IgD-negative memory B cell (primary cell): ENCODE measurements around the gene CCDC27. TPM values are rescaled to one million over a fixed set of nuclear protein-coding genes. Genes with fewer than 3 reads are reported as not detected.
A peak's percentile ranks its signal among the peaks of the same experiment; 100 is the strongest.

Source experiments
- H3K27ac Mint-ChIP-seq, 3 donors: one replicate each; pipeline ENCODE4 v1.8.0; 2020 to 2022; ENCODE audit warnings: mild to moderate bottlenecking in 3 of 3, mixed read lengths in 3 of 3, moderate library complexity in 1 of 3
- H3K27me3 Mint-ChIP-seq: one replicate; pipeline ENCODE4 v1.8.0; 2021; ENCODE audit warnings: mixed read lengths
- H3K36me3 Mint-ChIP-seq: one replicate; pipeline ENCODE4 v1.8.0; 2020; ENCODE audit warnings: mild to moderate bottlenecking, mixed read lengths
- H3K4me1 Mint-ChIP-seq, 3 donors: one replicate each; pipeline ENCODE4 v1.8.0; 2020 to 2022; ENCODE audit warnings: mixed read lengths in 3 of 3, mild to moderate bottlenecking in 1 of 3
- H3K4me3 Mint-ChIP-seq, 4 donors: one replicate each; pipeline ENCODE4 v1.8.0; 2020 to 2022; ENCODE audit warnings: mild to moderate bottlenecking in 4 of 4, mixed read lengths in 4 of 4, moderate library complexity in 3 of 4
- H3K9me3 Mint-ChIP-seq, 3 donors: one replicate each; pipeline ENCODE4 v1.8.0; 2020 to 2021; ENCODE audit warnings: mixed read lengths in 3 of 3, mild to moderate bottlenecking in 1 of 3
- polyA plus RNA-seq: library from polyadenylated mRNA; unstranded; fragments of 300-500 nt; fragmentation: Illumina TruSeq; gene quantifications from one replicate; pipeline ENCODE4 v1.2.3, GENCODE V29; 2021

CCDC27 gene
- polyA plus RNA-seq, 1 donor from 2014 or later = not detected

- Mint-ChIP-seq H3K36me3 (peaks cover 1% of the 10 kb centered on the region), H3K4me3 (peak overlapping the region; percentile 71 to 90 (median 80)), H3K4me1 (peaks cover 5% of the 10 kb centered on the region in 3 donors), H3K27ac (no peak overlapping the region), H3K27me3 (peaks cover 6% of the 10 kb centered on the region), H3K9me3 (no peaks in the 10 kb centered on the region)
These were observed 19.1 kb downstream of the CCDC27 start for GRCh38 chr1:3771108-3772026.

DNA sequence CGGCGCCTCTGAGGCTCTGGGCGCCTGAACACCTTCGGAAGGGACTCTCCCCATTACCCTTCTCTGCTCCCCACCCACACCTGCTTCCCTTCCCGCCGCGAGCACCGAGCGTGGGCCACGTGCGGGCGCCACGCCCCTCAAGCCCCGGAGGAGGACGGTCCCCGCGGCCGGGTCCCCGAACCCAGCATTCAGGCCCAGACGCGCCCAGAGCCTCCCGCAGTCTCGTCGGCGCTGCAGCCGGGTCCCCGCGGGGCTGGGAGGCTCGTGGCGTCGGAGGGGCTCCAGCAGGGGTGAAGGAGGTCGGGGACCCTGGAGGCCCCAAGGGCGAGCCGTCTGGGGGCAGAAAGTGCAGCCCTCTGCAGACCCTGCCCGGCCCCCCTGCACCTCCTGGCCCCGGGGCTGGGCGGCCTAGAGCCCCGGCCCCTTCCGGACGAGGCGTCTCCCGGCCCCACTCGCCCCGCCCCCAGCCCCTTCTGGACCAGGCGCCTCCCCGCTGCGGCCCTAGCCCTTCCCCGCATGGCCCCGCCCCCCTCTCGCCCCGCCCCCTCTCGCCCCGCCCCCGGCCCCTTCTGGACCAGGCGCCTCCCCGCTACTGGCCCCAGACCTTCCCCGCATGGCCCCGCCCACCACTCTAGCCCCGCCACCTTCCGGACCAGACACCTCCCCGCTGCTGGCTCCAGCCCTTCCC is 19.9 kb downstream of the CCDC27 start:
- Mint-ChIP-seq H3K9me3 (no peaks in the 10 kb centered on the region), H3K4me3 (peak overlapping the region in 3 of 4 donors; percentile 74 to 90 (median 83)), H3K27ac (no peak overlapping the region), H3K36me3 (peaks cover 1% of the 10 kb centered on the region), H3K4me1 (peaks cover 5% of the 10 kb centered on the region in 3 donors), H3K27me3 (peaks cover 4% of the 10 kb centered on the region)

GRCh38 chr1:3772715-3773571 is 20.7 kb downstream of the CCDC27 start, which contains the start of gene SMIM1:
Gene SMIM1, plus strand, starts transcription at chr1:3772749. Its CDS starts 2,625 bp downstream, at chr1:3775374.
- H3K27me3 Mint-ChIP-seq = peaks cover 2% of the 10 kb centered on the region
- peak within 1 kb of the TSS; percentile 52 to 90 (median 78) for H3K4me3 Mint-ChIP-seq
- no peaks in the 10 kb centered on the region for H3K36me3 Mint-ChIP-seq
- H3K9me3 Mint-ChIP-seq = no peaks in the 10 kb centered on the region
- peaks cover 5% of the 10 kb centered on the region in 3 donors for H3K4me1 Mint-ChIP-seq
- H3K27ac Mint-ChIP-seq = no peak within 1 kb of the TSS

GRCh38 chr1:3773572-3774275 is 21.5 kb downstream of the CCDC27 start:
- H3K4me1 Mint-ChIP-seq = peaks cover 5% of the 10 kb centered on the region in 3 donors
- H3K36me3 Mint-ChIP-seq = no peaks in the 10 kb centered on the region
- H3K27ac Mint-ChIP-seq = no peak overlapping the region
- H3K27me3 Mint-ChIP-seq = peaks cover 2% of the 10 kb centered on the region
- peak overlapping the region; percentile 52 to 84 (median 75) for H3K4me3 Mint-ChIP-seq
- no peaks in the 10 kb centered on the region for H3K9me3 Mint-ChIP-seq

- H3K4me3 Mint-ChIP-seq = peak overlapping the region in 2 of 4 donors; percentile 52 to 65
- no peak overlapping the region for H3K27ac Mint-ChIP-seq
- H3K9me3 Mint-ChIP-seq = no peaks in the 10 kb centered on the region
- no peaks in the 10 kb centered on the region for H3K36me3 Mint-ChIP-seq
- H3K4me1 Mint-ChIP-seq = peaks cover 5% of the 10 kb centered on the region in 3 donors
- no peaks in the 10 kb centered on the region for H3K27me3 Mint-ChIP-seq
These were observed 22.2 kb downstream of the CCDC27 start for GRCh38 chr1:3774276-3774945.

DNA sequence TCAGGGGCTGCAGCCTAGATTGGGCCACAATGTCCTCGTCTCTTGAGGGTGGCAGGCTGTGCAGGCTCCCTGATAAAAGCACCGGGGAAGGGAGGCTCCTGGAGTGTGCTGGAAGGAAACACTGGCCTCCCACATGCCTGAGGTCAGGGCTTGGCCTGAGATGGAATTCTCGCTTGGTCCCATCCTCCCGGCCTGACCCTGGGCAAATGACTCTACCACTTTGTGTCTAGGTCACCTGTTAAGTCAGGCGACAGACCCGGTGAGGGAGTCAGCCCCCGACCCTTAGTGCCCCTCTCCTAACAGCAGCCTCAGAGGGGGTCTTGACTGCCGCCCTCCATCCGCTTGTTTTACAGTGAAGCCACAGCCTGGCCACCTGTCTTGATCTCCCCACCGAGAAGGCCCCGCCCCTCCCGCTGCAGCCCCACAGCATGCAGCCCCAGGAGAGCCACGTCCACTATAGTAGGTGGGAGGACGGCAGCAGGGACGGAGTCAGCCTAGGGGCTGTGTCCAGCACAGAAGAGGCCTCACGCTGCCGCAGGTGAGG is 22.8 kb downstream of the CCDC27 start:
- Mint-ChIP-seq H3K27me3 (no peaks in the 10 kb centered on the region), H3K27ac (peak overlapping the region in 1 of 3 donors; percentile 73), H3K9me3 (no peaks in the 10 kb centered on the region), H3K4me1 (peaks cover 5% of the 10 kb centered on the region in 3 donors), H3K36me3 (no peaks in the 10 kb centered on the region), H3K4me3 (peak overlapping the region in 3 of 4 donors; percentile 35 to 80 (median 74))

GRCh38 chr1:3775490-3776230 is 23.4 kb downstream of the CCDC27 start:
- Mint-ChIP-seq H3K27me3 (no peaks in the 10 kb centered on the region), H3K27ac (peak overlapping the region in 2 of 3 donors; percentile 47 to 73), H3K36me3 (no peaks in the 10 kb centered on the region)

DNA sequence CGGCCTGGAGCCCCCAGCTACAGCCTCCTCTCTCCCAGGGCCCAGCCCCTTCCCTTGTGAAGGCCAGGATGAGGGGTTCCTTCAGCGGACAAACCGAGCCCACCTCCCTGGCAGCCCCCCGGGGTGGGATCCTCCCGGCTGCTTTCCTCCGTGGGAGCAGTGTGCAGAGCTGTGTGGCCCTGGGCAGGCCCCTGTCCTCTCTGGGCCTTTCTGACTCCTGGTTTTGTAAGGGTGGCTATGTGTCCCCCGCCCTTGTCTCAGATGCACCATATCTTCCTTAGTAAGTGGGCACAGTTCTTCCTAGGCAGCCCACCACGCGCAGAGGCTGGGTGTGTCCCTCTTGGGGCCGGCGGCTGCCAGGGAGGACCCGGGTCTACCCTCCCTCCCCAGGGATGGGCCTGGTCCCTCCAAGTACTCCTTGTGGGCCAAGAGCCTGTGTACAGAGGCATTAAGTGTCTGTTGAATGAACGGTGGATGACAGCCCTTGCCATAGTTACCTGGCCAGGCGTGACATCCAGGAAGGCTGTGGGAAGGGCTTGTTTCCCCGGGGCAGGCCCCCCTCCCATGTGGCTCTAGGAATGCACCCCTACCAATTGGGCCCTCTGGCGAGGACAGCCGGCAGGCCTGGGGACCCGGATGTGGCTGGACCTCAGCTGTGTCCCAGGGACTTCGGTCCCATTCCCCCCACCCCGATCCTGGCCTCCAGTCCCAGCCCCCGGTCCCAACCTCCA is 24.1 kb downstream of the CCDC27 start:
- H3K4me1 Mint-ChIP-seq = peaks cover 5% of the 10 kb centered on the region in 3 donors
- H3K36me3 Mint-ChIP-seq = no peaks in the 10 kb centered on the region
- peak overlapping the region in 2 of 4 donors; percentile 52 to 62 for H3K4me3 Mint-ChIP-seq
- no peak overlapping the region for H3K27ac Mint-ChIP-seq
- no peaks in the 10 kb centered on the region for H3K9me3 Mint-ChIP-seq
- no peaks in the 10 kb centered on the region for H3K27me3 Mint-ChIP-seq

More at GRCh38 chr1:3775490-3776230, 23.4 kb downstream of the CCDC27 start:
- Mint-ChIP-seq H3K9me3 (no peaks in the 10 kb centered on the region), H3K4me3 (peak overlapping the region; percentile 56 to 80 (median 68)), H3K4me1 (peaks cover 5% of the 10 kb centered on the region in 3 donors)

DNA sequence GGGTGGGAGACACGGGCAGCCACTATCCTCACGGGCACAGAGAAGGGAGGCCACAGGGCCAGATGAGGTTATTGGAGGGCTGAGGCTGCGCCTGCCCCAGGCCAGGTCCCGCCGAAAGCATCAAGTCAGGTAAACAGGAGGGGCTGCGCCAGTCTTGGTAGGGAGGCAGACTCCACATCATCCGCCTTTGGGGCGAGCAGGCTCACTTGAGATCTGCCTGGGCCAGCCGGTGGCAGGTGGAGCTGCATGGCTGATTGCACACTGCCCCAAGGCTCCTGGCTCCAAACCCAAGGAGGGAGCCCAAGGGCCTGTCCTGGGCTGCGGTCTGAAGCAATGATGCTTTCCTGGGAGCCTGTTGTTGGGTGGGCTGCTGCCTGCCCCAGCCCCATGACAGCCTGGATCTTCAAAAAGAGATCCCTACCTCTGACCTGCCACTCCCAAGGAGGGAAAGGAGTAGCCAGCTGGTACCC is 24.9 kb downstream of the CCDC27 start:
- Mint-ChIP-seq H3K4me1 (peaks cover 2 to 5% (median 4%) of the 10 kb centered on the region in 3 donors), H3K27ac (no peak overlapping the region), H3K9me3 (no peaks in the 10 kb centered on the region), H3K4me3 (peak overlapping the region in 1 of 4 donors; percentile 37), H3K27me3 (no peaks in the 10 kb centered on the region), H3K36me3 (no peaks in the 10 kb centered on the region)

GRCh38 chr1:3777647-3778589 is 25.7 kb downstream of the CCDC27 start:
- H3K36me3 Mint-ChIP-seq = no peaks in the 10 kb centered on the region
- peak overlapping the region in 1 of 3 donors; percentile 16 for H3K27ac Mint-ChIP-seq
- no peaks in the 10 kb centered on the region for H3K27me3 Mint-ChIP-seq
- H3K4me3 Mint-ChIP-seq = peak overlapping the region in 1 of 4 donors; percentile 52
- peaks cover 2 to 5% (median 4%) of the 10 kb centered on the region in 3 donors for H3K4me1 Mint-ChIP-seq
- H3K9me3 Mint-ChIP-seq = no peaks in the 10 kb centered on the region

GRCh38 chr1:3778590-3779264 is 26.5 kb downstream of the CCDC27 start:
- Mint-ChIP-seq H3K27me3 (no peaks in the 10 kb centered on the region), H3K4me1 (peaks cover 2 to 5% (median 4%) of the 10 kb centered on the region in 3 donors), H3K27ac (peak overlapping the region in 1 of 3 donors; percentile 16), H3K36me3 (peaks cover 1% of the 10 kb centered on the region), H3K9me3 (no peaks in the 10 kb centered on the region), H3K4me3 (no peak overlapping the region)
